H1 (cell line): ENCODE data around the gene SYVN1. TPM values are rescaled to one million over a fixed set of nuclear protein-coding genes. Genes with fewer than 3 reads are reported as not detected.

Experiments used
- E2F6 ChIP-seq: IDR thresholded peaks from 2 replicates; pipeline ENCODE4 v1.6.1; 2012; ENCODE audit warnings: inconsistent platforms
- POU5F1 ChIP-seq: IDR thresholded peaks from 2 replicates; pipeline ENCODE4 v1.6.1; 2011; ENCODE audit warnings: low read depth, mild to moderate bottlenecking, low read length, moderate library complexity
- RFX5 ChIP-seq: IDR thresholded peaks from 2 replicates; pipeline ENCODE4 v1.6.1; 2011; ENCODE audit warnings: low read depth, low read length, improper control_type of control experiment, borderline replicate concordance
- SP2 ChIP-seq: IDR thresholded peaks from 2 replicates; pipeline ENCODE4 v1.6.1; 2012; ENCODE audit warnings: mild to moderate bottlenecking, low read length, inconsistent platforms
- polyA plus RNA-seq, 7 experiments: library from polyadenylated mRNA; depleted of rRNA in 3 of 7; stranded (reverse) in 5 of 7; unstranded in 2 of 7; fragments of >200 nt in 5 of 7; fragments of 200-250 nt in 2 of 7; gene quantifications; 1 replicate in 5 of 7; 2 replicates in 1 of 7; 4 replicates in 1 of 7; pipeline versions ENCODE4 v1.2.1 to v1.2.3, GENCODE V29; 2011 to 2013; ENCODE audit warnings: missing spikeins in 2 of 7, mixed read lengths in 2 of 7
- total RNA-seq: library from RNA; stranded (reverse); fragmentation: NEBNext Ultra II Directional; extraction: Animal tissue kit (Norgen Biotek cat#: 25700); gene quantifications from 2 replicates; pipeline ENCODE4 v1.2.1, GENCODE V29; 2021

The SYVN1 gene
- total and polyA plus RNA-seq, 2 of the 8 experiments (the other 6 are each of a cell fraction or from before 2014, with no cell fraction given): 27.8 to 29.4 TPM

GRCh38 chr11:65181569-65182257 is 47.4 kb upstream of the SYVN1 start, which contains the start of gene CAPN1 (continued):
- no peak for TF ChIP-seq E2F6
- no peak for TF ChIP-seq RFX5
- no peak for TF ChIP-seq SP2
- TF ChIP-seq POU5F1: no peak
